ENCODE data around the gene GPR137. TPM values are rescaled to one million over a fixed set of nuclear protein-coding genes. Genes with fewer than 3 reads are reported as not detected.

GPR137 gene
- total and polyA plus RNA-seq, 9 of the 15 experiments (the other 6 are each of a cell fraction or from before 2014, with no cell fraction given): 0.32 to 26.7 (median 10.7) TPM

GRCh38 chr11:64318766-64319761 is 33.4 kb downstream of the GPR137 start (continued):
- no peak for TF ChIP-seq ZBTB9 (CRISPR knock-in tag; IDR thresholded peaks at IDR 0.05)
- no peak for TF ChIP-seq KDM2B (CRISPR knock-in tag; IDR thresholded peaks at IDR 0.05)
- TF ChIP-seq L3MBTL2 (IDR thresholded peaks at IDR 0.05): 0 out of 2 replicates have a peak, but pooled peaks have one; percentile 36
- TF ChIP-seq SFPQ (IDR thresholded peaks at IDR 0.05; ENCODE audit: low read depth, low read length): no peak
- TF ChIP-seq ZNF224 (CRISPR knock-in tag; IDR thresholded peaks at IDR 0.05): no peak
- no peak for TF ChIP-seq NFE2L1 (tag; IDR thresholded peaks at IDR 0.05; ENCODE audit: borderline replicate concordance, low read depth)
- TF ChIP-seq CBFA2T3 (IDR thresholded peaks at IDR 0.05): peak; percentile 73
- peak; percentile 49 for TF ChIP-seq NCOR1 (IDR thresholded peaks at IDR 0.05)
- TF ChIP-seq CUX1 (CRISPR knock-in tag; IDR thresholded peaks at IDR 0.05): no peak
- TF ChIP-seq MCM2 (IDR thresholded peaks at IDR 0.05; ENCODE audit: low read depth): no peak
- no peak for TF ChIP-seq ZSCAN32 (CRISPR knock-in tag; IDR thresholded peaks at IDR 0.05)
- TF ChIP-seq CREBBP (IDR thresholded peaks at IDR 0.05; ENCODE audit: low read depth, low read length): no peak
- TF ChIP-seq PRDM10 (IDR thresholded peaks at IDR 0.05; ENCODE audit: partially characterized antibody): peak; percentile 24
- no peak for TF ChIP-seq ZZZ3 (IDR thresholded peaks at IDR 0.05)
